Small intestine (tissue), 16 donors: ENCODE data around the gene SGSM2. TPM values are rescaled to one million over a fixed set of nuclear protein-coding genes. Genes with fewer than 3 reads are reported as not detected.

Experiments
- DNase-seq, 2 donors: peaks; one replicate each; pipeline versions ENCODE4 v3.0.0 to v3.0.0-alpha.2; 2013
- FAIRE-seq: peaks from 2 replicates; lab custom pipeline; 2012; peaks lifted over from hg19 to GRCh38; lab: Jason Lieb, UNC
- H3K27ac ChIP-seq, 3 donors: one replicate each; pipeline ENCODE4 v1.5.1; 2013; ENCODE audit warnings: low read length in 2 of 3, mild to moderate bottlenecking in 2 of 3, control low read depth in 1 of 3, inconsistent platforms in 1 of 3, low read depth in 1 of 3, moderate library complexity in 1 of 3
- H3K27me3 ChIP-seq, 3 donors: one replicate each; pipeline ENCODE4 v1.6.1; 2013; ENCODE audit warnings: low read length in 3 of 3, inconsistent platforms in 1 of 3; ENCODE audit not compliant: control insufficient read depth in 3 of 3, insufficient read depth in 3 of 3
- H3K36me3 ChIP-seq, 3 donors: one replicate each; pipeline ENCODE4 v1.6.1; 2013; ENCODE audit warnings: low read length in 3 of 3, inconsistent platforms in 1 of 3, low read depth in 1 of 3, mild to moderate bottlenecking in 1 of 3, moderate library complexity in 1 of 3; ENCODE audit not compliant: control insufficient read depth in 3 of 3, insufficient read depth in 2 of 3
- H3K4me1 ChIP-seq, 3 donors: one replicate each; pipeline ENCODE4 v1.6.1; 2013; ENCODE audit warnings: low read length in 2 of 3, inconsistent platforms in 1 of 3, low read depth in 1 of 3, mild to moderate bottlenecking in 1 of 3, moderate library complexity in 1 of 3; ENCODE audit not compliant: control insufficient read depth in 3 of 3, insufficient read depth in 2 of 3
- H3K4me3 ChIP-seq, 3 donors: one replicate each; pipeline ENCODE4 v1.5.1; 2013; ENCODE audit warnings: low read length in 3 of 3, control low read depth in 1 of 3, inconsistent platforms in 1 of 3, low read depth in 1 of 3, mild to moderate bottlenecking in 1 of 3, moderate library complexity in 1 of 3
- H3K9me3 ChIP-seq, 2 donors: one replicate each; pipeline ENCODE4 v1.6.1; 2013; ENCODE audit warnings: low read depth in 1 of 2, low read length in 1 of 2; ENCODE audit not compliant: control insufficient read depth in 2 of 2, insufficient read depth in 1 of 2
- WGBS, 3 donors: extraction: QIAGEN DNeasy Blood & Tissue Kit; methylation state at CpG; one replicate each; pipeline ENCODE4 v1.1.7; 2013; 5-methylcytosine and 5-hydroxymethylcytosine counted together
- long read RNA-seq, 10 donors: transcript quantifications; one replicate each; lab custom pipeline, GENCODE V29; 2026
- polyA plus RNA-seq, 4 donors: library from polyadenylated mRNA; stranded (reverse) in 3 of 4; unstranded in 1 of 4; fragments of 200-250 nt in 3 of 4; fragments of 120-200 nt in 1 of 4; gene quantifications; one replicate each; pipeline versions ENCODE4 v1.2.1 to v1.2.3, GENCODE V29; 2013
- donor health status: healthy with polysubstance abuse.
- donor health status: control.
- donor health status: control.
- donor health status: Bipolar disorder and iron deficiency.
- donor health status: healthy.

Gene SGSM2
- 10 to 100 TPM; 32.2 to 55.9 (median 40.3) TPM for polyA plus RNA-seq
- long read RNA-seq, donor 1, result 0 reads
- long read RNA-seq, donor 2, partial matches to known transcripts, result 0 of 2 reads
- long read RNA-seq, donor 2, other reads (novel, unspliced or antisense), result 0 of 2 reads
- long read RNA-seq, donor 3, partial matches to known transcripts, result 0 of 4 reads
- long read RNA-seq, donor 3, other reads (novel, unspliced or antisense), result 0 of 4 reads
- long read RNA-seq, donor 4, result 0 reads
- long read RNA-seq, donor 5, result 0 reads
- long read RNA-seq, donor 6, full-length matches to known transcripts, result 2 of 2 reads
- long read RNA-seq, donor 6, partial matches to known transcripts, result 0 of 2 reads
- long read RNA-seq, donor 6, other reads (novel, unspliced or antisense), result 0 of 2 reads
- long read RNA-seq, donor 7, full-length matches to known transcripts, result 6 of 6 reads
- long read RNA-seq, donor 7, partial matches to known transcripts, result 0 of 6 reads
- long read RNA-seq, donor 7, other reads (novel, unspliced or antisense), result 0 of 6 reads
- long read RNA-seq, donor 8, result 0 reads
- long read RNA-seq, donor 9, result 0 reads
- long read RNA-seq, donor 10, full-length matches to known transcripts, result 6 of 6 reads
- long read RNA-seq, donor 10, partial matches to known transcripts, result 0 of 6 reads
- long read RNA-seq, donor 10, other reads (novel, unspliced or antisense), result 0 of 6 reads

- WGBS, 3 donors, result 0 to 1% (median 0%) methylated on average over 47 to 77 of the region's 77 CpGs
- Histone ChIP-seq H3K4me3 (peak within 1 kb of the TSS; percentile 79 to 91 (median 86)), H3K9me3 (no peaks in the 10 kb centered on the region), H3K27me3 (no peaks in the 10 kb centered on the region), H3K27ac (peak within 1 kb of the TSS; percentile 82 to 91 (median 89)), H3K36me3 (peaks cover 2 to 20% (median 8%) of the 10 kb centered on the region in 3 donors), H3K4me1 (peaks cover 0 to 12% (median 5%) of the 10 kb centered on the region in 3 donors)
- DNase-seq (peak; percentile 23 to 72), FAIRE-seq (no peak)
Measured at GRCh38 chr17:2336852-2337543, at the start of gene SGSM2. TSS of gene SGSM2 (plus strand) at chr17:2337501. CDS start at chr17:2337689, 188 bp downstream.

- H3K27me3 ChIP-seq, result no peaks in the 10 kb centered on the region
- no peaks in the 10 kb centered on the region for H3K9me3 ChIP-seq
- no peaks in the 10 kb centered on the region for H3K4me1 ChIP-seq
- FAIRE-seq, result no peak
- no peak overlapping the region for H3K4me3 ChIP-seq
- H3K36me3 ChIP-seq, result peaks cover 7 to 41% (median 19%) of the 10 kb centered on the region in 3 donors
- H3K27ac ChIP-seq, result no peak overlapping the region
- no peak for DNase-seq
- WGBS, 3 donors, result 94 to 95% (median 95%) methylated on average over 5 of the region's 5 CpGs
Measured at GRCh38 chr17:2289878-2290478, 47.3 kb upstream of the SGSM2 start.

- H3K9me3 ChIP-seq, result no peaks in the 10 kb centered on the region
- 88 to 89% (median 89%) methylated on average over 2 of the region's 2 CpGs for WGBS, 3 donors
- DNase-seq (no peak), FAIRE-seq (no peak)
- no peaks in the 10 kb centered on the region for H3K27me3 ChIP-seq
- no peak overlapping the region for H3K27ac ChIP-seq
- peaks cover 7 to 42% (median 24%) of the 10 kb centered on the region in 3 donors for H3K36me3 ChIP-seq
- no peak overlapping the region for H3K4me3 ChIP-seq
- no peaks in the 10 kb centered on the region for H3K4me1 ChIP-seq
Measured at GRCh38 chr17:2292100-2292499, 45.2 kb upstream of the SGSM2 start.

- Histone ChIP-seq H3K4me3 (no peak overlapping the region), H3K4me1 (no peaks in the 10 kb centered on the region), H3K27ac (no peak overlapping the region), H3K9me3 (no peaks in the 10 kb centered on the region), H3K36me3 (peaks cover 4 to 42% (median 32%) of the 10 kb centered on the region in 3 donors), H3K27me3 (no peaks in the 10 kb centered on the region)
- WGBS, 3 donors, result 66 to 72% (median 70%) methylated on average over 1 of the region's 1 CpG
- DNase-seq, result no peak
- no peak for FAIRE-seq
Measured at GRCh38 chr17:2295575-2295974, 41.7 kb upstream of the SGSM2 start.

GRCh38 chr17:2297023-2297422 lies 40.3 kb upstream of the SGSM2 start:
- no peak for FAIRE-seq
- peaks cover 0 to 33% (median 29%) of the 10 kb centered on the region in 3 donors for H3K36me3 ChIP-seq

GRCh38 chr17:2299136-2299535 lies 38.2 kb upstream of the SGSM2 start:
- no peak overlapping the region for H3K27ac ChIP-seq
- WGBS, 3 donors, result 96% methylated on average over 12 of the region's 12 CpGs

More at GRCh38 chr17:2297023-2297422, 40.3 kb upstream of the SGSM2 start:
- H3K27me3 ChIP-seq, result no peaks in the 10 kb centered on the region
- H3K4me3 ChIP-seq, result no peak overlapping the region
- no peak overlapping the region for H3K27ac ChIP-seq
- H3K4me1 ChIP-seq, result peaks cover 0 to 2% (median 0%) of the 10 kb centered on the region in 3 donors
- no peak for DNase-seq
- WGBS, 3 donors, result 92 to 94% (median 93%) methylated on average over 5 of the region's 5 CpGs
- no peaks in the 10 kb centered on the region for H3K9me3 ChIP-seq

GRCh38 chr17:2299756-2300155 lies 37.5 kb upstream of the SGSM2 start:
- 94 to 98% (median 94%) methylated on average over 21 to 22 of the region's 22 CpGs for WGBS, 3 donors
- Histone ChIP-seq H3K27me3 (no peaks in the 10 kb centered on the region), H3K4me1 (peaks cover 0 to 5% (median 0%) of the 10 kb centered on the region in 3 donors), H3K9me3 (no peaks in the 10 kb centered on the region), H3K36me3 (peaks cover 0 to 27% (median 17%) of the 10 kb centered on the region in 3 donors), H3K27ac (no peak overlapping the region), H3K4me3 (no peak overlapping the region)
- FAIRE-seq, result no peak
- no peak for DNase-seq

More at GRCh38 chr17:2299136-2299535, 38.2 kb upstream of the SGSM2 start:
- H3K4me1 ChIP-seq, result peaks cover 0 to 5% (median 0%) of the 10 kb centered on the region in 3 donors
- H3K9me3 ChIP-seq, result no peaks in the 10 kb centered on the region
- peaks cover 0 to 29% (median 17%) of the 10 kb centered on the region in 3 donors for H3K36me3 ChIP-seq
- no peak overlapping the region for H3K4me3 ChIP-seq
- no peak for FAIRE-seq
- no peak for DNase-seq
- H3K27me3 ChIP-seq, result no peaks in the 10 kb centered on the region
